ENCODE data around the gene AVPI1. TPM values are rescaled to one million over a fixed set of nuclear protein-coding genes. Genes with fewer than 3 reads are reported as not detected.
A peak's percentile ranks its signal among the peaks of the same experiment; 100 is the strongest.

AVPI1 gene
- total and polyA plus RNA-seq, 10 of the 15 experiments (the other 5 are each of a cell fraction or from before 2014, with no cell fraction given): 0.08 to 1.4 (median 0.84) TPM

DNA sequence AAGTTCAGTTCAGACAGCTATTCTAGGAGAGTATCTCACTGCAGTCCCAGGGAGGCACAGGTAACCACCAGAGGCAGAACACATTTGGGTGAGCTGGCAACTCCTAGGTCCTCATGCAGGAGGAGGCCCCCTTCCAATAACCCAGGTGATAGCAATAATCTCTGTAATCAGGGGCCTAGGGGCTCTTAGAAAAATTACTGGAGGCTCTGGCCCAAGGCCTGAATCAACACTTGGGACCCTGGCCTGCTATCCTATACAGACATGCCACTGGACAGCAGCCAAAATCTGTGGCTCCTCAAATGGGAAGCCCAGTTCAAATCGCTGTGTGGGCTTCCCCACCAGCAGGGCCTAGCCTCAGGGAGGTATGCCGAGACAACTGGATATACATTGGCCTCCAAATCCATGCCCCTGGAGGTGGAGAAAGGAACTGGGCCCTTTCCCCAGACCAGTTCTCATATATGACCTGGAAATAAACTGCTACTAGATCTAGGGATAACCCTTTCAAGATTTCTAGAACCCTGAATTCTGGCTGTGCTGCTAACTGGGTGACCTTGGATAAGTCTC is 1.6 kb downstream of the AVPI1 start:
- RAD21 ChIA-PET (ENCODE audit: unreplicated experiment): interaction anchor here (0.7 to 3.3 kb wide), 8 partner anchors 8 to 114 kb away, joined by 3 to 24 read pairs (median 9); partner anchors contain the start of genes ANKRD2 and ZFYVE27
- WGBS (ENCODE audit: insufficient coverage, insufficient replicate concordance, low lambda C conversion rate, missing lambda C conversion rate): 70% methylated on average over 2 of the region's 2 CpGs
- H4K20me1 ChIP-seq (ENCODE audit: control insufficient read depth, insufficient read depth): no peaks in the 10 kb centered on the region
- H3K4me3 ChIP-seq: no peak overlapping the region
- CTCF ChIA-PET: interaction anchor here (0.6 to 11.3 kb wide), 12 partner anchors 10 to 475 kb away, joined by 3 to 124 read pairs (median 7); partner anchors contain the start of gene ZFYVE27
- intact Hi-C loops (cut with micrococcal nuclease; ENCODE audit: unreplicated experiment) (no loop called here), in situ Hi-C loops (cut with MboI) (no loop called here)
- no peak overlapping the region for H3K9ac ChIP-seq (ENCODE audit: control insufficient read depth, insufficient read depth, low read length)
- no peaks in the 10 kb centered on the region for H3K79me2 ChIP-seq (ENCODE audit: control insufficient read depth, insufficient read depth, low read length)
- POLR2A ChIA-PET: interaction anchor here (1.3 kb wide), 1 partner anchor 53 kb away, joined by 4 read pairs; no protein-coding TSS in a partner anchor
- TF ChIP-seq HDAC2 (IDR thresholded peaks at IDR 0.05) (no peak), CBFB (IDR thresholded peaks at IDR 0.05; ENCODE audit: low read depth) (no peak), SPI1 (IDR thresholded peaks at IDR 0.05; ENCODE audit: borderline replicate concordance, insufficient read depth, low read depth, low read length) (no peak), ZSCAN29 (IDR thresholded peaks at IDR 0.05) (no peak), CTCF (IDR thresholded peaks at IDR 0.05 in 2 of 3, conservative IDR thresholded peaks at IDR 0.05 in 1 of 3; ENCODE audit: control insufficient read depth in 2 of 3, extremely low read depth in 1 of 3, insufficient read depth in 1 of 3, low read depth in 3 of 3, low read length in 3 of 3) (0 out of 6 replicates have a peak, but pooled peaks of 1 of the 3 experiments have one; percentile 20), MEF2A (IDR thresholded peaks at IDR 0.05; ENCODE audit: insufficient read depth, low read depth, low read length) (no peak), SUZ12 (IDR thresholded peaks at IDR 0.05; ENCODE audit: unreplicated experiment) (no peak), MTA3 (IDR thresholded peaks at IDR 0.05; ENCODE audit: borderline replicate concordance, low read length) (no peak)
- no peaks in the 10 kb centered on the region; a peak in 1 of 4 replicates for H3K27me3 ChIP-seq (replicated peaks in 1 of 2; ENCODE audit: control insufficient read depth in 2 of 2, insufficient read depth in 2 of 2, low read length in 1 of 2)
- no peaks in the 10 kb centered on the region for H3K9me3 ChIP-seq (replicated peaks; ENCODE audit: control insufficient read depth, insufficient read depth, low read length)
- FAIRE-seq: no peak
- ATAC-seq: no peak
- no peak for DNase-seq (ENCODE audit: low read depth, low spot score)
- SMC1A ChIA-PET (ENCODE audit: uncharacterized antibody, unreplicated experiment): interaction anchor here (0.6 to 5.9 kb wide), 8 partner anchors 8 to 356 kb away, joined by 3 to 38 read pairs (median 10); partner anchors contain the start of genes RRP12 and ZFYVE27
- H3K36me3 ChIP-seq (ENCODE audit: control insufficient read depth in 2 of 2, insufficient read depth in 2 of 2, low read length in 1 of 2): no peaks in the 10 kb centered on the region
- H3K4me1 ChIP-seq (ENCODE audit: control insufficient read depth, insufficient read depth, low read length): peaks cover 18% of the 10 kb centered on the region
- peak overlapping the region; percentile 2; the same call in 1 of the 2 replicates for H3K4me2 ChIP-seq (ENCODE audit: control insufficient read depth, insufficient read depth)
- no peak overlapping the region for H2AFZ ChIP-seq (ENCODE audit: control insufficient read depth, low read depth, low read length)
- no peak overlapping the region for H3K27ac ChIP-seq (ENCODE audit: control insufficient read depth, insufficient read depth)
- BruUV-seq (replicated peaks): TSS peak; percentile 58
